ENCODE data around the gene CELSR1. TPM values are rescaled to one million over a fixed set of nuclear protein-coding genes. Genes with fewer than 3 reads are reported as not detected.

CELSR1 gene
- total RNA-seq, 3 donors from 2014 or later (not counting 1 experiment from before 2014, with no cell fraction given): 0.89 to 3.9 (median 1.9) TPM

DNA sequence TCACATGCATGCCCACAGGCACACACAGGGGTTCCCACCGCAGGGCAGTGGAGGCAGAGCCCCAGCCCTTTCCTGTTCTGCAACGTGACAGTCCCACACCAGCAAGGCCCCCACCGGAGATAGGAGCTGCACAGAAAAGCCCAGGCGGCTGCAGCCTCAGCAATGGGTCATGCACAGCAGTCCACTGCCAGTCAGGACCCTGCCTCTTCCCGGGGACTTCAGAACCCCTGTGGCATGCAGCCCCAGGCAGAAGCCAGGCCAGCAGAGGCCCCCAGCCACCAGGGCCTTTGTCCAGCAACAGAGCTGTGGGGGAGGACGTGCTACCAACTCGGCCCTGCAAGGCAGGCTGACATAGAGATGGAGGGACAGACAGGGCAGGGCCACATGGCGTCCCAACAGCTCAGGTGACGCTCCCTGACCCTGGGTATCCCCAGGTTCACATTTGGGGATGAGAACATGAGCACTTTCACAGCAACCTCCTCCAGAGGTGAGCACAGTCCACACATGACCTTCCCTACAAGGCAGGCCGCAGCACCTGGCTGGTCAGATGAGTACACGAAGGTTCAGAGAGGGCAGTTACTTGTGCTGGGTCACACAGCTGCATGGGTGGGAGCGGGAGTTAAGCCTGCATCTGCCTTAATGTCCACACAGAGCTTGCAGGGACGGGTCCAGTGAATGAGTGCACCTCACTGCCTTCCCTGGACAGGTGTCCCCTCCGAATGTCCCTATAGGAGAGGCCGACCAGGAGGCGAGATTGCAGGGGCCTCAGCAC lies 87.3 kb downstream of the CELSR1 start:
- no peaks in the 10 kb centered on the region for H3K27me3 ChIP-seq (ENCODE audit: control insufficient read depth, insufficient read depth, low read length)
- Mint-ChIP-seq H3K27ac (no peak overlapping the region), H3K4me1 (no peaks in the 10 kb centered on the region), H3K27me3 (ENCODE audit: low read depth in 2 of 2) (peaks cover 0 to 13% of the 10 kb centered on the region in 2 donors), H3K9me3 (peaks cover 0 to 2% of the 10 kb centered on the region in 2 donors), H3K4me3 (no peak overlapping the region), H3K36me3 (no peaks in the 10 kb centered on the region)
- TF ChIP-seq, protein P1, sequence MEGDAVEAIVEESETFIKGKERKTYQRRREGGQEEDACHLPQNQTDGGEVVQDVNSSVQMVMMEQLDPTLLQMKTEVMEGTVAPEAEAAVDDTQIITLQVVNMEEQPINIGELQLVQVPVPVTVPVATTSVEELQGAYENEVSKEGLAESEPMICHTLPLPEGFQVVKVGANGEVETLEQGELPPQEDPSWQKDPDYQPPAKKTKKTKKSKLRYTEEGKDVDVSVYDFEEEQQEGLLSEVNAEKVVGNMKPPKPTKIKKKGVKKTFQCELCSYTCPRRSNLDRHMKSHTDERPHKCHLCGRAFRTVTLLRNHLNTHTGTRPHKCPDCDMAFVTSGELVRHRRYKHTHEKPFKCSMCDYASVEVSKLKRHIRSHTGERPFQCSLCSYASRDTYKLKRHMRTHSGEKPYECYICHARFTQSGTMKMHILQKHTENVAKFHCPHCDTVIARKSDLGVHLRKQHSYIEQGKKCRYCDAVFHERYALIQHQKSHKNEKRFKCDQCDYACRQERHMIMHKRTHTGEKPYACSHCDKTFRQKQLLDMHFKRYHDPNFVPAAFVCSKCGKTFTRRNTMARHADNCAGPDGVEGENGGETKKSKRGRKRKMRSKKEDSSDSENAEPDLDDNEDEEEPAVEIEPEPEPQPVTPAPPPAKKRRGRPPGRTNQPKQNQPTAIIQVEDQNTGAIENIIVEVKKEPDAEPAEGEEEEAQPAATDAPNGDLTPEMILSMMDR (IDR thresholded peaks at IDR 0.05): no peak
- intact Hi-C loops (cut with micrococcal nuclease): no loop called here
- WGBS (ENCODE audit: insufficient coverage): 88% methylated on average over 16 of the region's 16 CpGs
- no peak overlapping the region for H3K4me3 ChIP-seq (ENCODE audit: low read length)
- ATAC-seq (peak in 1 of 3 donors; percentile 35), DNase-seq (no peak)
- no peaks in the 10 kb centered on the region for H3K9me3 ChIP-seq (ENCODE audit: control insufficient read depth, insufficient read depth, low read length)
- H3K36me3 ChIP-seq (ENCODE audit: control insufficient read depth, insufficient read depth, low read length): no peaks in the 10 kb centered on the region
- no peak overlapping the region for H3K27ac ChIP-seq (ENCODE audit: low read length)
- H3K4me1 ChIP-seq (ENCODE audit: control insufficient read depth, insufficient read depth, low read length): no peaks in the 10 kb centered on the region

DNA sequence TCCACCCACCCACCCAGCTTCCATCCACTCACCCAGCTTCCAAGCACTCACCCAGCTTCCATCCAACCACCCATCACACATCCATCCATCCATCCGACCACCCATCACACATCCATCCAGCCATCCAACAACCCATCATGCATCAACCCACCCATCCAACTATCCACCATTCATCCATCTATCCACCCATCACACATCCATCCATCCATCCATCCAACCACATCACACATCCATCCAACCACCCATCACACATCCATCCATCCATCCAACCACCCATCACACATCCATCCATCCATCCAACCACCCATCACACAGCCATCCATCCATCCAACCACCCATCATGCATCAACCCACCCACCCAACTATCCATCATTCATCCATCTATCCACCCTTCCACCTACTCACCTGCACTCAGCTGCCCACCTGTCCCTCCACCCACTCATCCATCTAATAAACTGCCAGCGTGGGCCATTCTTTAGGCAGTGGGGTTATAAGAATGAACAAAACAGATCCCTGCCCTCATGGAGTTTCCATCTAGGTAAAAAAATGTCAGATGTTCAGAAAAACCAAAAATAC lies 88.2 kb downstream of the CELSR1 start:
- Histone ChIP-seq H3K27me3 (ENCODE audit: control insufficient read depth, insufficient read depth, low read length) (no peaks in the 10 kb centered on the region), H3K27ac (ENCODE audit: low read length) (no peak overlapping the region), H3K36me3 (ENCODE audit: control insufficient read depth, insufficient read depth, low read length) (no peaks in the 10 kb centered on the region), H3K9me3 (ENCODE audit: control insufficient read depth, insufficient read depth, low read length) (no peaks in the 10 kb centered on the region), H3K4me1 (ENCODE audit: control insufficient read depth, insufficient read depth, low read length) (no peaks in the 10 kb centered on the region), H3K4me3 (ENCODE audit: low read length) (no peak overlapping the region)
- intact Hi-C loops (cut with micrococcal nuclease): no loop called here
- Mint-ChIP-seq H3K27ac (no peak overlapping the region), H3K36me3 (no peaks in the 10 kb centered on the region), H3K4me3 (no peak overlapping the region), H3K9me3 (peaks cover 0 to 2% of the 10 kb centered on the region in 2 donors), H3K4me1 (no peaks in the 10 kb centered on the region), H3K27me3 (ENCODE audit: low read depth in 2 of 2) (peaks cover 0 to 11% of the 10 kb centered on the region in 2 donors)
- ATAC-seq (no peak), DNase-seq (no peak)
- TF ChIP-seq, protein P1 (IDR thresholded peaks at IDR 0.05): no peak
- WGBS (ENCODE audit: insufficient coverage): 86% methylated on average over 2 of the region's 2 CpGs

DNA sequence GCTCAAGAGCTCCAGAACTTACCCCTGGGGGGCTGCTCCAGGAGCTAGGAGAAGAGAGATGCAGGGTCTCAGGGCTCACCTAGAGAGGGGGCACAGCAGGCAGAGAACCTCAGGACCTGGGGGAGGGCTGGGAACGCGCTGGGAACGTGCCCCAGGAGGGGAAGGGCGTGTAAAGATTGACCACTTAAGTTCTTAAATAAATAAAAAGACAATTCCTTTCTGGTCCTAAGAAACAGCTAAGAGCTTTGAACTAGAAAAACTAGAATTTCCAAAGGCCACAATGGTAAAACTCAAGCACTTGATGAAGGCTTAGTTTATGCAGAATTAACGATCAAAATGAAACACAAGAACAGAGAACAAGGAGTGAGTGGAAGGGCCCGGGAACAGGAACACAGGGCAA lies 89.1 kb downstream of the CELSR1 start:
- no peak overlapping the region for H3K27ac Mint-ChIP-seq
- peaks cover 0 to 2% of the 10 kb centered on the region in 2 donors for H3K9me3 Mint-ChIP-seq
- H3K36me3 ChIP-seq (ENCODE audit: control insufficient read depth, insufficient read depth, low read length): no peaks in the 10 kb centered on the region
- no peaks in the 10 kb centered on the region for H3K9me3 ChIP-seq (ENCODE audit: control insufficient read depth, insufficient read depth, low read length)
- no peaks in the 10 kb centered on the region for H3K36me3 Mint-ChIP-seq
- H3K4me3 ChIP-seq (ENCODE audit: low read length): no peak overlapping the region
- 97% methylated on average over 5 of the region's 6 CpGs for WGBS (ENCODE audit: insufficient coverage)
- H3K27me3 ChIP-seq (ENCODE audit: control insufficient read depth, insufficient read depth, low read length): no peaks in the 10 kb centered on the region
- H3K27ac ChIP-seq (ENCODE audit: low read length): no peak overlapping the region
- no peaks in the 10 kb centered on the region for H3K4me1 Mint-ChIP-seq
- H3K4me3 Mint-ChIP-seq: no peak overlapping the region
- H3K4me1 ChIP-seq (ENCODE audit: control insufficient read depth, insufficient read depth, low read length): no peaks in the 10 kb centered on the region
- TF ChIP-seq, protein P1 (IDR thresholded peaks at IDR 0.05): no peak
- intact Hi-C loops (cut with micrococcal nuclease): no loop called here
- peaks cover 0 to 11% of the 10 kb centered on the region in 2 donors for H3K27me3 Mint-ChIP-seq (ENCODE audit: low read depth in 2 of 2)
- no peak for DNase-seq
- no peak for ATAC-seq

Data from natural killer cell (primary cell).